ENCODE results near the gene RNF166. TPM values are rescaled to one million over a fixed set of nuclear protein-coding genes. Genes with fewer than 3 reads are reported as not detected.

Gene RNF166
- total RNA-seq, 1 experiment from 2014 or later, result 26.5 TPM

DNA sequence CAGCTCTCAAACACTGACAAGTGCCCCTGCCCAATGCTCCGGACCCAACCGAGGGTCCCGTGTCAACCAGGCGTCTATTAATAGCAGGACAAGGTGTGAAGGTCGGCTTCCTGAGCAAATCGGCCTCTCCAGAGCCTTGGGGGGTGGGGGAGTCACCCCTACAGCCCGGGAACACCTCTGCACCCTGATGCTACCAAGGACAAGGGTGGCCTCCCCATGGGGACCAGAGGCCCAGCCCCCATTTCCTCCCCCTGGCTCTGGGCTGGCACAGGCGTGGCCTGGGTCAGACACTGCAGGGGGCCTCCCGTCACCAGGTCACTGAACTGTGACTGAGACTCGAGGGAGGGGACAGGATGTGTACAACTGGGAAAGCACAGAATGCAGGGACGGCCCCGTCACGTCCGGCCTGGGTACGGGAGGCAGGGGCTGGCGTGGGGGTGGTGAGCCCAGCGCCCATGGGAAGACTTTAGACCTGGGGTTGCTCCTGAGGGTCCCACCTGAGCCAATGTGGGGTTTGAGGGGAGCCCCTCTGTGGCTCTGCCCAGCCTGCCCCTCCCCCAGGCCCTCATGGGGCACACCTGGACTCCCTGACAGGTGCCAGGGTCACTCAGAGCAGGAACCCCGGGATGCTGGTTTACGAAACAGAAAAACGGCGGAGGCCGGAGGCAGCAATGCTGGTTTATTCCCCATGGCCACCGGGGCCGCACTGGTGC is 54.8 kb downstream of the RNF166 start:
- no peak overlapping the region for H3K56ac ChIP-seq (ENCODE audit: insufficient read length, low read depth, low read length)
- H3K4me1 ChIP-seq (ENCODE audit: insufficient read depth, low read length), result no peaks in the 10 kb centered on the region; the same call in 1 of the 2 replicates
- DNase-seq, result peak; percentile 73
- H2BK120ac ChIP-seq (ENCODE audit: low read depth, low read length, poor library complexity, severe bottlenecking), result no peak overlapping the region
- peak overlapping the region; percentile 83 to 91 for H3K4me3 Mint-ChIP-seq
- H3K79me1 ChIP-seq (ENCODE audit: insufficient read depth, low read depth, low read length, poor library complexity, severe bottlenecking), result peaks cover 3% of the 10 kb centered on the region
- H4K20me1 ChIP-seq (ENCODE audit: control insufficient read depth, insufficient read depth, insufficient read length), result no peaks in the 10 kb centered on the region
- no CpG with 5 or more reads among the region's 24 CpGs for WGBS (ENCODE audit: extremely low coverage, insufficient read length, low lambda C conversion rate)
- H3K27me3 ChIP-seq (ENCODE audit: insufficient read depth, low read length), result no peaks in the 10 kb centered on the region
- H2AFZ ChIP-seq (ENCODE audit: low read length), result no peak overlapping the region
- no peak overlapping the region for H4K8ac ChIP-seq (replicated peaks; ENCODE audit: insufficient read length, low read depth, low read length)
- H3K27ac ChIP-seq (ENCODE audit: insufficient read length, low read depth, low read length), result no peak overlapping the region
- no peak overlapping the region for H3K14ac ChIP-seq (ENCODE audit: insufficient read depth, low read length)
- H3K4me2 ChIP-seq (ENCODE audit: insufficient read depth, insufficient read length, low read length), result peak overlapping the region; percentile 66
- no peak overlapping the region for H3T11ph ChIP-seq (ENCODE audit: low read length)
- no peaks in the 10 kb centered on the region for H3K79me2 ChIP-seq (ENCODE audit: insufficient read depth, low read length)
- H3K9ac ChIP-seq (ENCODE audit: extremely low read depth, insufficient read length, low read length), result no peak overlapping the region
- H3K27ac Mint-ChIP-seq, result no peak overlapping the region
- no peaks in the 10 kb centered on the region; a peak in 1 of 5 replicates for H3K9me3 Mint-ChIP-seq
- no peak overlapping the region for H2AK5ac ChIP-seq (ENCODE audit: insufficient read length, low read length)
- H3K27me3 Mint-ChIP-seq (ENCODE audit: low read depth), result no peaks in the 10 kb centered on the region
- no peak overlapping the region for H2BK15ac ChIP-seq (ENCODE audit: low read depth, low read length)
- H4K5ac ChIP-seq (ENCODE audit: insufficient read length, low read depth, low read length), result no peak overlapping the region
- H4K91ac ChIP-seq (ENCODE audit: insufficient read length, low read depth, low read length), result no peak overlapping the region
- no peaks in the 10 kb centered on the region for H3K9me3 ChIP-seq (ENCODE audit: control insufficient read depth, low read depth, low read length)
- H2BK5ac ChIP-seq (ENCODE audit: insufficient read length, low read length), result no peak overlapping the region
- H3K4ac ChIP-seq (ENCODE audit: low read depth, low read length), result no peak overlapping the region
- no peak overlapping the region for H2BK12ac ChIP-seq (ENCODE audit: insufficient read length, low read depth, low read length)
- TF ChIP-seq, protein P1, sequence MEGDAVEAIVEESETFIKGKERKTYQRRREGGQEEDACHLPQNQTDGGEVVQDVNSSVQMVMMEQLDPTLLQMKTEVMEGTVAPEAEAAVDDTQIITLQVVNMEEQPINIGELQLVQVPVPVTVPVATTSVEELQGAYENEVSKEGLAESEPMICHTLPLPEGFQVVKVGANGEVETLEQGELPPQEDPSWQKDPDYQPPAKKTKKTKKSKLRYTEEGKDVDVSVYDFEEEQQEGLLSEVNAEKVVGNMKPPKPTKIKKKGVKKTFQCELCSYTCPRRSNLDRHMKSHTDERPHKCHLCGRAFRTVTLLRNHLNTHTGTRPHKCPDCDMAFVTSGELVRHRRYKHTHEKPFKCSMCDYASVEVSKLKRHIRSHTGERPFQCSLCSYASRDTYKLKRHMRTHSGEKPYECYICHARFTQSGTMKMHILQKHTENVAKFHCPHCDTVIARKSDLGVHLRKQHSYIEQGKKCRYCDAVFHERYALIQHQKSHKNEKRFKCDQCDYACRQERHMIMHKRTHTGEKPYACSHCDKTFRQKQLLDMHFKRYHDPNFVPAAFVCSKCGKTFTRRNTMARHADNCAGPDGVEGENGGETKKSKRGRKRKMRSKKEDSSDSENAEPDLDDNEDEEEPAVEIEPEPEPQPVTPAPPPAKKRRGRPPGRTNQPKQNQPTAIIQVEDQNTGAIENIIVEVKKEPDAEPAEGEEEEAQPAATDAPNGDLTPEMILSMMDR (conservative IDR thresholded peaks at IDR 0.05), result no peak
- peaks cover 17% of the 10 kb centered on the region for H3K23me2 ChIP-seq (ENCODE audit: insufficient read length, low read depth, low read length, poor library complexity, severe bottlenecking)
- no peak overlapping the region for H2BK20ac ChIP-seq (ENCODE audit: low read depth, low read length, poor library complexity, severe bottlenecking)
- H3K18ac ChIP-seq (ENCODE audit: insufficient read length, low read depth, low read length), result no peak overlapping the region
- H3K23ac ChIP-seq (ENCODE audit: insufficient read length, low read depth, low read length), result no peak overlapping the region
- peaks cover 8 to 12% of the 10 kb centered on the region in 2 experiments for H3K4me1 Mint-ChIP-seq
- peaks cover 10 to 27% (median 26%) of the 10 kb centered on the region in 3 experiments; a peak in 6 of 7 replicates for H3K36me3 Mint-ChIP-seq (ENCODE audit: insufficient read depth in 1 of 3, low read depth in 3 of 3)

All from H9 (cell line).